HEK293 (cell line): ENCODE data around the gene GSG1.

ENCODE experiments used
- CTCF ChIA-PET: fragments of 350-600 bp; formaldehyde crosslinking; extraction: SDS; loops from one replicate; lab custom pipeline; 2021; ENCODE audit warnings: antibody characterized with exemption; lab: Yijun Ruan, JAX
- POLR2A ChIA-PET: fragments of 300-600 bp; formaldehyde crosslinking; extraction: SDS; loops from one replicate; lab custom pipeline; 2020; ENCODE audit warnings: antibody characterized with exemption, inconsistent platforms; lab: Yijun Ruan, JAX
- H3K27ac ChIP-seq: fragments of 200-500 bp; sonication (Bioruptor generic); 2 replicates; pipeline ENCODE4 v1.5.1; 2014; ENCODE audit warnings: low read depth, low read length, control low read depth, inconsistent platforms; ENCODE audit errors: extremely low read depth
- H3K36me3 ChIP-seq, 2 experiments: fragments of 200-500 bp in 1 of 2; sonication (Bioruptor generic) in 1 of 2; 1 replicate in 1 of 2; 2 replicates in 1 of 2; pipeline ENCODE4 v1.5.1; 2014 to 2017; ENCODE audit warnings: inconsistent platforms in 2 of 2, low read length in 2 of 2; ENCODE audit not compliant: control insufficient read depth in 2 of 2, insufficient read depth in 1 of 2
- H3K4me1 ChIP-seq: fragments of 200-500 bp; sonication (Bioruptor generic); 2 replicates; pipeline ENCODE4 v1.5.1; 2014; ENCODE audit warnings: mild to moderate bottlenecking, low read length, inconsistent platforms; ENCODE audit not compliant: control insufficient read depth, insufficient read depth
- H3K4me3 ChIP-seq: 2 replicates; pipeline ENCODE4 v1.5.1; 2011; ENCODE audit warnings: low read depth, mild to moderate bottlenecking, control low read depth, low read length, moderate library complexity
- H3K9me3 ChIP-seq: fragments of 200-500 bp; sonication (Bioruptor generic); 2 replicates; pipeline ENCODE4 v1.5.1; 2014; ENCODE audit warnings: low read depth, low read length, inconsistent platforms; ENCODE audit not compliant: control insufficient read depth, insufficient read depth
- KLF1 ChIP-seq: fragments of 450-650 bp; formaldehyde crosslinking; IDR thresholded peaks from 2 replicates; pipeline ENCODE4 v1.5.1; 2016; ENCODE audit warnings: missing biosample characterization, missing genetic modification characterization
- MYNN ChIP-seq: fragments of 450-650 bp; formaldehyde crosslinking; IDR thresholded peaks from 2 replicates; pipeline ENCODE4 v1.5.1; 2016; ENCODE audit warnings: missing biosample characterization, missing genetic modification characterization, borderline replicate concordance
- TCF7L2 ChIP-seq: IDR thresholded peaks from 2 replicates; pipeline ENCODE4 v1.6.1; 2011; ENCODE audit warnings: low read depth, mild to moderate bottlenecking, inconsistent platforms, low read length, moderate library complexity, borderline replicate concordance
- ZFP41 ChIP-seq: fragments of 450-650 bp; formaldehyde crosslinking; IDR thresholded peaks from 2 replicates; pipeline ENCODE4 v1.5.1; 2016; ENCODE audit warnings: missing biosample characterization, missing genetic modification characterization, borderline replicate concordance
- ZNF404 ChIP-seq: fragments of 450-650 bp; formaldehyde crosslinking; IDR thresholded peaks from 2 replicates; pipeline ENCODE4 v1.5.1; 2017; ENCODE audit warnings: missing biosample characterization, missing genetic modification characterization
- ZNF433 ChIP-seq: fragments of 450-650 bp; formaldehyde crosslinking; IDR thresholded peaks from 2 replicates; pipeline ENCODE4 v1.5.1; 2016; ENCODE audit warnings: missing biosample characterization, missing genetic modification characterization, low read depth
- ZNF76 ChIP-seq: fragments of 450-650 bp; formaldehyde crosslinking; IDR thresholded peaks from 2 replicates; pipeline ENCODE4; 2016; ENCODE audit warnings: low read depth, missing biosample characterization, missing genetic modification characterization, borderline replicate concordance
- ZNF843 ChIP-seq: fragments of 450-650 bp; formaldehyde crosslinking; IDR thresholded peaks from 2 replicates; pipeline ENCODE4 v1.5.1; 2016; ENCODE audit warnings: missing biosample characterization, missing genetic modification characterization
- ZSCAN16 ChIP-seq: fragments of 450-650 bp; formaldehyde crosslinking; IDR thresholded peaks from 2 replicates; pipeline ENCODE4 v1.5.1; 2016; ENCODE audit warnings: missing biosample characterization, missing genetic modification characterization
- TF ChIP-seq, protein P1 (sequence below): fragments of 450-650 bp; formaldehyde crosslinking; conservative IDR thresholded peaks from 2 replicates; pipeline ENCODE4 v1.5.1; 2016; ENCODE audit warnings: low read depth, missing biosample characterization, missing genetic modification characterization
- TF ChIP-seq, protein P2 (sequence below): fragments of 450-650 bp; formaldehyde crosslinking; IDR thresholded peaks from 2 replicates; pipeline ENCODE4 v1.5.1; 2016; ENCODE audit warnings: missing biosample characterization, missing genetic modification characterization, borderline replicate concordance
- TF ChIP-seq, protein P3 (sequence below): fragments of 450-650 bp; formaldehyde crosslinking; IDR thresholded peaks from 2 replicates; pipeline ENCODE4 v1.5.1; 2017; ENCODE audit warnings: missing biosample characterization, missing genetic modification characterization
- TF ChIP-seq, protein P4 (sequence below): fragments of 450-650 bp; formaldehyde crosslinking; IDR thresholded peaks from 2 replicates; pipeline ENCODE4 v1.5.1; 2017; ENCODE audit warnings: missing biosample characterization, missing genetic modification characterization
- TF ChIP-seq, protein P5 (sequence below): fragments of 450-650 bp; formaldehyde crosslinking; IDR thresholded peaks from 2 replicates; pipeline ENCODE4 v1.5.1; 2016; ENCODE audit warnings: missing biosample characterization, missing genetic modification characterization
- TF ChIP-seq, protein P6 (sequence below): fragments of 450-650 bp; IDR thresholded peaks from 2 replicates; pipeline ENCODE4 v1.5.1; 2018; ENCODE audit warnings: missing biosample characterization, missing genetic modification characterization
- TF ChIP-seq, protein P7 (sequence below): fragments of 450-650 bp; formaldehyde crosslinking; IDR thresholded peaks from 2 replicates; pipeline ENCODE4 v1.5.1; 2016; ENCODE audit warnings: missing biosample characterization, missing genetic modification characterization, low read depth
- TF ChIP-seq, protein P8 (sequence below): fragments of 450-650 bp; formaldehyde crosslinking; IDR thresholded peaks from 2 replicates; pipeline ENCODE4 v1.5.1; 2016; ENCODE audit warnings: missing biosample characterization, missing genetic modification characterization

GSG1 gene

DNA sequence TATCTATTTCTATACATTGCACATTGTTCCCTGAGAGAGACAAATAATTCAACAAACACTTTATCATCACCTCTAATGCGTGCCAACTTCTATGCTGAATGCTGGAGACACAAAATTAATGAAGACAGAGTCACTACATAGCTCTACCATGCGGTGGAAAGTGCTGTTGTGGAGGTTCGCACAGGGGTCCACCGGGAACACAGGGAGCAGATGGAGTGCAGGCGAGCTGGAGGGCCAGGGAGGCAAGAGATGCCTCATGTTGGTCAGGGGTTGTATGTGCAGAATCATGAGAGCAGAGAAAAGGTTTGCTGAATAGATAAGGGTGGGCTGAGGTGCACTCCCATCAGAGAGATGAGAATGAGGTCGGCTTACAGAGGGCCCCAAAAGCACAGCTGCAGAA, 34.1 kb downstream of the GSG1 start:
- H3K4me3 ChIP-seq, result no peak overlapping the region
- H3K36me3 ChIP-seq, result peaks cover 3 to 72% of the 10 kb centered on the region in 2 experiments; a peak in 2 of 3 replicates
- ChIA-PET POLR2A (no interaction called here), CTCF (interaction anchor here (0.5 to 0.6 kb wide), 2 partner anchors 159 to 290 kb away, joined by 3 to 10 read pairs; no protein-coding TSS in a partner anchor)
- no peaks in the 10 kb centered on the region for H3K9me3 ChIP-seq
- H3K4me1 ChIP-seq, result no peaks in the 10 kb centered on the region
- no peak overlapping the region for H3K27ac ChIP-seq
- TF ChIP-seq, protein P1, sequence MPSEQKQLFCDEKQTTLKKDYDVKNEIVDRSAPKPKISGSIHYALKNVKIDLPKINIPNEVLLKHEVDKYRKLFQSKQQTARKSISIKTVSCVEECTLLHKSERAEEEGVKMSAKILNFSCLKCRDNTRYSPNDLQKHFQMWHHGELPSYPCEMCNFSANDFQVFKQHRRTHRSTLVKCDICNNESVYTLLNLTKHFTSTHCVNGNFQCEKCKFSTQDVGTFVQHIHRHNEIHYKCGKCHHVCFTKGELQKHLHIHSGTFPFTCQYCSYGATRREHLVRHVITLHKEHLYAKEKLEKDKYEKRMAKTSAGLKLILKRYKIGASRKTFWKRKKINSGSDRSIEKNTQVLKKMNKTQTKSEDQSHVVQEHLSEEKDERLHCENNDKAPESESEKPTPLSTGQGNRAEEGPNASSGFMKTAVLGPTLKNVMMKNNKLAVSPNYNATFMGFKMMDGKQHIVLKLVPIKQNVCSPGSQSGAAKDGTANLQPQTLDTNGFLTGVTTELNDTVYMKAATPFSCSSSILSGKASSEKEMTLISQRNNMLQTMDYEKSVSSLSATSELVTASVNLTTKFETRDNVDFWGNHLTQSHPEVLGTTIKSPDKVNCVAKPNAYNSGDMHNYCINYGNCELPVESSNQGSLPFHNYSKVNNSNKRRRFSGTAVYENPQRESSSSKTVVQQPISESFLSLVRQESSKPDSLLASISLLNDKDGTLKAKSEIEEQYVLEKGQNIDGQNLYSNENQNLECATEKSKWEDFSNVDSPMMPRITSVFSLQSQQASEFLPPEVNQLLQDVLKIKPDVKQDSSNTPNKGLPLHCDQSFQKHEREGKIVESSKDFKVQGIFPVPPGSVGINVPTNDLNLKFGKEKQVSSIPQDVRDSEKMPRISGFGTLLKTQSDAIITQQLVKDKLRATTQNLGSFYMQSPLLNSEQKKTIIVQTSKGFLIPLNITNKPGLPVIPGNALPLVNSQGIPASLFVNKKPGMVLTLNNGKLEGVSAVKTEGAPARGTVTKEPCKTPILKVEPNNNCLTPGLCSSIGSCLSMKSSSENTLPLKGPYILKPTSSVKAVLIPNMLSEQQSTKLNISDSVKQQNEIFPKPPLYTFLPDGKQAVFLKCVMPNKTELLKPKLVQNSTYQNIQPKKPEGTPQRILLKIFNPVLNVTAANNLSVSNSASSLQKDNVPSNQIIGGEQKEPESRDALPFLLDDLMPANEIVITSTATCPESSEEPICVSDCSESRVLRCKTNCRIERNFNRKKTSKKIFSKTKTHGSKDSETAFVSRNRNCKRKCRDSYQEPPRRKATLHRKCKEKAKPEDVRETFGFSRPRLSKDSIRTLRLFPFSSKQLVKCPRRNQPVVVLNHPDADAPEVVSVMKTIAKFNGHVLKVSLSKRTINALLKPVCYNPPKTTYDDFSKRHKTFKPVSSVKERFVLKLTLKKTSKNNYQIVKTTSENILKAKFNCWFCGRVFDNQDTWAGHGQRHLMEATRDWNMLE (tag by site-specific recombination), result no peak
- TF ChIP-seq ZSCAN16 (tag by site-specific recombination), result no peak
- TF ChIP-seq ZNF76 (tag by site-specific recombination), result no peak
- TF ChIP-seq, protein P2, sequence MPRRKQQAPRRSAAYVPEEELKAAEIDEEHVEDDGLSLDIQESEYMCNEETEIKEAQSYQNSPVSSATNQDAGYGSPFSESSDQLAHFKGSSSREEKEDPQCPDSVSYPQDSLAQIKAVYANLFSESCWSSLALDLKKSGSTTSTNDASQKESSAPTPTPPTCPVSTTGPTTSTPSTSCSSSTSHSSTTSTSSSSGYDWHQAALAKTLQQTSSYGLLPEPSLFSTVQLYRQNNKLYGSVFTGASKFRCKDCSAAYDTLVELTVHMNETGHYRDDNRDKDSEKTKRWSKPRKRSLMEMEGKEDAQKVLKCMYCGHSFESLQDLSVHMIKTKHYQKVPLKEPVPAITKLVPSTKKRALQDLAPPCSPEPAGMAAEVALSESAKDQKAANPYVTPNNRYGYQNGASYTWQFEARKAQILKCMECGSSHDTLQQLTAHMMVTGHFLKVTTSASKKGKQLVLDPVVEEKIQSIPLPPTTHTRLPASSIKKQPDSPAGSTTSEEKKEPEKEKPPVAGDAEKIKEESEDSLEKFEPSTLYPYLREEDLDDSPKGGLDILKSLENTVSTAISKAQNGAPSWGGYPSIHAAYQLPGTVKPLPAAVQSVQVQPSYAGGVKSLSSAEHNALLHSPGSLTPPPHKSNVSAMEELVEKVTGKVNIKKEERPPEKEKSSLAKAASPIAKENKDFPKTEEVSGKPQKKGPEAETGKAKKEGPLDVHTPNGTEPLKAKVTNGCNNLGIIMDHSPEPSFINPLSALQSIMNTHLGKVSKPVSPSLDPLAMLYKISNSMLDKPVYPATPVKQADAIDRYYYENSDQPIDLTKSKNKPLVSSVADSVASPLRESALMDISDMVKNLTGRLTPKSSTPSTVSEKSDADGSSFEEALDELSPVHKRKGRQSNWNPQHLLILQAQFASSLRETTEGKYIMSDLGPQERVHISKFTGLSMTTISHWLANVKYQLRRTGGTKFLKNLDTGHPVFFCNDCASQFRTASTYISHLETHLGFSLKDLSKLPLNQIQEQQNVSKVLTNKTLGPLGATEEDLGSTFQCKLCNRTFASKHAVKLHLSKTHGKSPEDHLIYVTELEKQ (tag by site-specific recombination), result no peak
- TF ChIP-seq, protein P3, sequence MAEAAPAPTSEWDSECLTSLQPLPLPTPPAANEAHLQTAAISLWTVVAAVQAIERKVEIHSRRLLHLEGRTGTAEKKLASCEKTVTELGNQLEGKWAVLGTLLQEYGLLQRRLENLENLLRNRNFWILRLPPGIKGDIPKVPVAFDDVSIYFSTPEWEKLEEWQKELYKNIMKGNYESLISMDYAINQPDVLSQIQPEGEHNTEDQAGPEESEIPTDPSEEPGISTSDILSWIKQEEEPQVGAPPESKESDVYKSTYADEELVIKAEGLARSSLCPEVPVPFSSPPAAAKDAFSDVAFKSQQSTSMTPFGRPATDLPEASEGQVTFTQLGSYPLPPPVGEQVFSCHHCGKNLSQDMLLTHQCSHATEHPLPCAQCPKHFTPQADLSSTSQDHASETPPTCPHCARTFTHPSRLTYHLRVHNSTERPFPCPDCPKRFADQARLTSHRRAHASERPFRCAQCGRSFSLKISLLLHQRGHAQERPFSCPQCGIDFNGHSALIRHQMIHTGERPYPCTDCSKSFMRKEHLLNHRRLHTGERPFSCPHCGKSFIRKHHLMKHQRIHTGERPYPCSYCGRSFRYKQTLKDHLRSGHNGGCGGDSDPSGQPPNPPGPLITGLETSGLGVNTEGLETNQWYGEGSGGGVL (tag by site-specific recombination), result no peak
- no peak for TF ChIP-seq ZNF843 (tag by site-specific recombination)
- TF ChIP-seq ZNF404 (tag by site-specific recombination), result no peak
- no peak for TF ChIP-seq KLF1
- no peak for TF ChIP-seq MYNN (tag by site-specific recombination)
- TF ChIP-seq, protein P4, sequence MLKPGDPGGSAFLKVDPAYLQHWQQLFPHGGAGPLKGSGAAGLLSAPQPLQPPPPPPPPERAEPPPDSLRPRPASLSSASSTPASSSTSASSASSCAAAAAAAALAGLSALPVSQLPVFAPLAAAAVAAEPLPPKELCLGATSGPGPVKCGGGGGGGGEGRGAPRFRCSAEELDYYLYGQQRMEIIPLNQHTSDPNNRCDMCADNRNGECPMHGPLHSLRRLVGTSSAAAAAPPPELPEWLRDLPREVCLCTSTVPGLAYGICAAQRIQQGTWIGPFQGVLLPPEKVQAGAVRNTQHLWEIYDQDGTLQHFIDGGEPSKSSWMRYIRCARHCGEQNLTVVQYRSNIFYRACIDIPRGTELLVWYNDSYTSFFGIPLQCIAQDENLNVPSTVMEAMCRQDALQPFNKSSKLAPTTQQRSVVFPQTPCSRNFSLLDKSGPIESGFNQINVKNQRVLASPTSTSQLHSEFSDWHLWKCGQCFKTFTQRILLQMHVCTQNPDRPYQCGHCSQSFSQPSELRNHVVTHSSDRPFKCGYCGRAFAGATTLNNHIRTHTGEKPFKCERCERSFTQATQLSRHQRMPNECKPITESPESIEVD (tag by site-specific recombination), result no peak
- TF ChIP-seq, protein P5, sequence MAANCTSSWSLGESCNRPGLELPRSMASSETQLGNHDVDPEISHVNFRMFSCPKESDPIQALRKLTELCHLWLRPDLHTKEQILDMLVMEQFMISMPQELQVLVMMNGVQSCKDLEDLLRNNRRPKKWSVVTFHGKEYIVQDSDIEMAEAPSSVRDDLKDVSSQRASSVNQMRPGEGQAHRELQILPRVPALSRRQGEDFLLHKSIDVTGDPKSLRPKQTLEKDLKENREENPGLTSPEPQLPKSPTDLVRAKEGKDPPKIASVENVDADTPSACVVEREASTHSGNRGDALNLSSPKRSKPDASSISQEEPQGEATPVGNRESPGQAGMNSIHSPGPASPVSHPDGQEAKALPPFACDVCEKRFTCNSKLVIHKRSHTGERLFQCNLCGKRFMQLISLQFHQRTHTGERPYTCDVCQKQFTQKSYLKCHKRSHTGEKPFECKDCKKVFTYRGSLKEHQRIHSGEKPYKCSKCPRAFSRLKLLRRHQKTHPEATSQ (tag by site-specific recombination), result no peak
- TF ChIP-seq ZFP41, result no peak
- TF ChIP-seq ZNF433 (tag by site-specific recombination), result no peak
- TF ChIP-seq, protein P6, sequence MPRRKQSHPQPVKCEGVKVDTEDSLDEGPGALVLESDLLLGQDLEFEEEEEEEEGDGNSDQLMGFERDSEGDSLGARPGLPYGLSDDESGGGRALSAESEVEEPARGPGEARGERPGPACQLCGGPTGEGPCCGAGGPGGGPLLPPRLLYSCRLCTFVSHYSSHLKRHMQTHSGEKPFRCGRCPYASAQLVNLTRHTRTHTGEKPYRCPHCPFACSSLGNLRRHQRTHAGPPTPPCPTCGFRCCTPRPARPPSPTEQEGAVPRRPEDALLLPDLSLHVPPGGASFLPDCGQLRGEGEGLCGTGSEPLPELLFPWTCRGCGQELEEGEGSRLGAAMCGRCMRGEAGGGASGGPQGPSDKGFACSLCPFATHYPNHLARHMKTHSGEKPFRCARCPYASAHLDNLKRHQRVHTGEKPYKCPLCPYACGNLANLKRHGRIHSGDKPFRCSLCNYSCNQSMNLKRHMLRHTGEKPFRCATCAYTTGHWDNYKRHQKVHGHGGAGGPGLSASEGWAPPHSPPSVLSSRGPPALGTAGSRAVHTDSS, result no peak
- TF ChIP-seq TCF7L2, result no peak
- TF ChIP-seq, protein P7, sequence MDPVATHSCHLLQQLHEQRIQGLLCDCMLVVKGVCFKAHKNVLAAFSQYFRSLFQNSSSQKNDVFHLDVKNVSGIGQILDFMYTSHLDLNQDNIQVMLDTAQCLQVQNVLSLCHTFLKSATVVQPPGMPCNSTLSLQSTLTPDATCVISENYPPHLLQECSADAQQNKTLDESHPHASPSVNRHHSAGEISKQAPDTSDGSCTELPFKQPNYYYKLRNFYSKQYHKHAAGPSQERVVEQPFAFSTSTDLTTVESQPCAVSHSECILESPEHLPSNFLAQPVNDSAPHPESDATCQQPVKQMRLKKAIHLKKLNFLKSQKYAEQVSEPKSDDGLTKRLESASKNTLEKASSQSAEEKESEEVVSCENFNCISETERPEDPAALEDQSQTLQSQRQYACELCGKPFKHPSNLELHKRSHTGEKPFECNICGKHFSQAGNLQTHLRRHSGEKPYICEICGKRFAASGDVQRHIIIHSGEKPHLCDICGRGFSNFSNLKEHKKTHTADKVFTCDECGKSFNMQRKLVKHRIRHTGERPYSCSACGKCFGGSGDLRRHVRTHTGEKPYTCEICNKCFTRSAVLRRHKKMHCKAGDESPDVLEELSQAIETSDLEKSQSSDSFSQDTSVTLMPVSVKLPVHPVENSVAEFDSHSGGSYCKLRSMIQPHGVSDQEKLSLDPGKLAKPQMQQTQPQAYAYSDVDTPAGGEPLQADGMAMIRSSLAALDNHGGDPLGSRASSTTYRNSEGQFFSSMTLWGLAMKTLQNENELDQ (tag by site-specific recombination), result no peak
- TF ChIP-seq, protein P8, sequence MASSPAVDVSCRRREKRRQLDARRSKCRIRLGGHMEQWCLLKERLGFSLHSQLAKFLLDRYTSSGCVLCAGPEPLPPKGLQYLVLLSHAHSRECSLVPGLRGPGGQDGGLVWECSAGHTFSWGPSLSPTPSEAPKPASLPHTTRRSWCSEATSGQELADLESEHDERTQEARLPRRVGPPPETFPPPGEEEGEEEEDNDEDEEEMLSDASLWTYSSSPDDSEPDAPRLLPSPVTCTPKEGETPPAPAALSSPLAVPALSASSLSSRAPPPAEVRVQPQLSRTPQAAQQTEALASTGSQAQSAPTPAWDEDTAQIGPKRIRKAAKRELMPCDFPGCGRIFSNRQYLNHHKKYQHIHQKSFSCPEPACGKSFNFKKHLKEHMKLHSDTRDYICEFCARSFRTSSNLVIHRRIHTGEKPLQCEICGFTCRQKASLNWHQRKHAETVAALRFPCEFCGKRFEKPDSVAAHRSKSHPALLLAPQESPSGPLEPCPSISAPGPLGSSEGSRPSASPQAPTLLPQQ (tag by site-specific recombination), result no peak
